HG03060 (cell line): ENCODE data around the gene L3MBTL4.
"Not testable (repeated sequence)": the region's sequence is repeated elsewhere in the genome, so short reads cannot be mapped to it uniquely, and the experiment has no call there.

Experiments
- ATAC-seq: cut with Tn5 transposase; IDR thresholded peaks from one replicate; pipeline ENCODE4 v1.9.1; 2021; ENCODE audit warnings: low read depth, moderate number of reproducible peaks; ENCODE audit not compliant: unreplicated experiment

L3MBTL4 gene

DNA sequence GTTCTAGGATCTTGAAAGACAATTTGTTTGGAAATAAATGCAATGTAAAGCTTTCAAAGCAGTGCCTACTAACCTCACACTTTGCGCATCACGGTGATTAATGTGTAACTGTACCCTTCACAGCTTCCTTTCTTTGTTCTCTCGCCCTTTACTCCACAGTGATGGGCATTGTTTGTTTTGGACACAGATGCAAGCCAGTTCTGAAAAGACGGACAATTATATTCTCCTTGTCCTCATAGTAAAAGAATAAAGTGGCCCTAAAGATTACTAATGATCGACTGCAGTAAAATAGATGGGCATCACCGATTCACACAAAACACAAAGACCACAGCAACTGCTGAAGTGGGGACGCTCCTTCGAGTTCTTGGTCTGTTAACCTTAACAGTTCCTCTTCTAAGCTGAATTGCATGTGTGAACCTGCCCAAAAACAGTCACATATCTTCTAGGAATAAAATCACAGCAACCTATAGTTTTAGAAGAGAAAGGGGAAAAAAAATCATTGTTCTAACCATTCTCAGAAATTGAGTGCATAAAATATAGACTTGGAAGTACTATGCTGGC is 7.7 kb downstream of the L3MBTL4 start:
- ATAC-seq, result no peak

DNA sequence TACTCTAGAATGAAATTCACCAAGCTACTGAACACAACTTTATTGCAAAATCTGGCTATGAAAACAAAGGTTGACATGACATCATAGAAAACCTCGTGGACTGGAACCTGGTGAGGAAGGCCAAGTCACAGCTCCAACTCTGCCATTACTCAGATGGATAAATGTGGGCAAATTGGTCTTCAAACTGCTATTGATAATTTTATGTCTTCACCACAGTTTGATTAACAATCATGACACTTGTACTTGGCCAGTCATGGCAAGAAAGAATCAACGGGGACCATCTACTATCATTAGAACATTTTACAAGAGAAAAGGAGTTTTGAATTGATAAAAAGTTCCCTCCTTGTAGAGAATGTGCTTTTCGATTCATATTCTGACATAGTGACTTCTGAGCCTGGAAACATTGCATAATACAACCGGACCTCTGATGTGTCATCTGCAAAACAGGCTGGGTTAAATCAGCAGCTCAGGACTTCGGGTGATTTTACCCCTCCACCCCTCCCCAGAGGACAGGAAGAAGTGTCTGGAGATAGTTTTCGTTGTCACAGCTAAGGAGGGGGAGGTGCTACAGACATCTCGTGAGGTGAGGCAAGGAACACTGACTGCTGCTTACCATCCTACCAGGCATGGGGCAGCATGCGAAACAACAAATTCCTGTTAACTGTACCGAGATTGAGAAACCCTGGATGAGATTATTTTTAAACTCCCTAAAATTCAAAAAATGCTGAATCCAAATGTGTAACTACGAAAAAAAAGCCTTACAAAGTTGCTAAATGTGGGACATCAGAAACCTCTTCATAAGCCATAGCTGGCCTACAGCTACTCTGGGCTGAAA is 8.4 kb downstream of the L3MBTL4 start:
- ATAC-seq, result no peak

GRCh38 chr18:6405237-6406074 is 9.3 kb downstream of the L3MBTL4 start:
- ATAC-seq, result no peak

DNA sequence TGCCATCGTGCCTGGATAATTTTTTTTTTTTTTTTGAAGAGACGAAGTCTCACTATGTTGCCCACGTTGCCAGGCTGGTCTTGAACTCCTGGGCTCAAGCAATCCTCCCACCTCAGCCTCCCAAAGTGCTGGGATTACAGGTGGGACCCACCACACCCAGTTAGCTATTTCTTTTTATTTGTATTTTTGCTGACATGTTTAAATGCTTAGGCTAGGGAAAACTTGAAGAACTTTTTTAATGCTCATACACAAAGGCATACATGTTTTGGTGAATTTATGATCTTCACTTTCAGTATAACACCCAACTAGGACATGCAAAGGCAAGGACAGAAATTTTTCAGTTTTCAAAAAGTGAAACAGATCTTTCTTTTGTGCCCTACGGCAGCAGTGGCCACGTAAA is 9.9 kb downstream of the L3MBTL4 start:
- ATAC-seq, result no peak

- ATAC-seq, result no peak
Observed at GRCh38 chr18:6401687-6402086, 13.0 kb downstream of the L3MBTL4 start.

DNA sequence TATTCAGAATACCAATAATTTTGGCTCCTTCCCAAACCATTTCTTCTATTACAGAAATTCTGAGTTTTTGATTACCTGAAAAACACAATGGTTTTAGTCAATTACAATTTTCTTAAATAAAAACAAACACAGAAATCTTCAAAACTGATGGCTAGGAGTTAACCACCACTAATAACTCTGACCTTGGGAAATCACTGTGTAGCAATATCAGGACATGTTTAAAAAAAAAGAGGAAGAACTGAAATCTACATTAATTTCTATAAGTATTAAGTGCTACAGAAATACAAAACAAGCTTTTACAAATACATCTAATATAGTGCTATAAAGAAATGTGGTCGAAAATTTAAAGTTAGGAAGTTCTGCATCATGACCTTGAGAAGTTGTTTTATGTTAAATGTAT is 14.9 kb downstream of the L3MBTL4 start:
- ATAC-seq, result no peak

DNA sequence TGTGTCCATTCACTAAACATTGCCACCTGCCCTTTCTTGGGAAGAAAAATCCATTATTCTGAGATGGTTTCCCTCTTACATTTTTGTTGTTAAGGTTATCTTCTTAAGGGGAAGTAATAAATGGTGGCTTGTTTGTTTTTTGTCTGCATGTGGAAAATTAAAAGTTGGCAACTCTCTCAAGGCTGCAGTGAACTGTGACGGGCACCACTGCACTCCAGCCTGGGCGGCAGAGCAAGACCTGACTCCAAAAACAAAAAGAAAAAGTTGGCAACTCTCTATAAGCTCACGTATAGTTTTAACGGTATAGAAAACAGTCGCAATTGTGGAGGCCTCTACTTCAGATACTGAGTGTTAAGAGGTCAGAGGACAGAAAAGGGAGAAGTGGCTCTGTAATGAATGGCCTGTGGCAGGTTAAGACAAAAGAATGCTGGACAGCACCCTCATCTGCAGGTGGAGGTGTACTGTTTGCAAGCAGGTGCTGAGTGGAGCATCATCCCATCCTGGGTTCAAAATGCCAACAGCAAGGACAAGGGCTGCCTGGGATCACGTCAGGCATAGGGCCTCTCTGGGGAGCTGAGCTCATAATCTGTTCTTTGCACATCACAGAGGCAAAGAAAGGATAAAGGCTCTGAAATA is 16.7 kb downstream of the L3MBTL4 start:
- ATAC-seq, result no peak

GRCh38 chr18:6396847-6397246 is 17.9 kb downstream of the L3MBTL4 start:
- ATAC-seq, result no peak

GRCh38 chr18:6396276-6396675 is 18.4 kb downstream of the L3MBTL4 start:
- no peak for ATAC-seq

DNA sequence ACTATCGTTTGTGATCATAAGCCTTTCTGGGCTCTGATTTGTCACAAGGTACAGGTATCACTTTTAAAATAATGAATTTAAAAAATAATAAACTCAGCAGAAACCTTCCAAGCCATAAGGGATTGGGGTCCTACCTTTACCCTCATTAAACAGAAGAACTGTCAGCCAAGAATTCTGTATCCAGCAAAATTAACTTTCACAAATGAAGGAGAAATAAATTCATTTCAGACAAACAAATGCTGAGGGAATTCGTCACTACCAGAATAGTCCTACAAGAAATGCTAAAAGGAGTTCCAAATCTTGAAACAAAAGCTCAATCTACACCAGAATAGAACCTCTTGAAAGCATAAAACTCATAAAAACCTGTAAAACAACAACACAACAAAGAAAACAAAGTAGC is 25.7 kb downstream of the L3MBTL4 start:
- ATAC-seq, result no peak

DNA sequence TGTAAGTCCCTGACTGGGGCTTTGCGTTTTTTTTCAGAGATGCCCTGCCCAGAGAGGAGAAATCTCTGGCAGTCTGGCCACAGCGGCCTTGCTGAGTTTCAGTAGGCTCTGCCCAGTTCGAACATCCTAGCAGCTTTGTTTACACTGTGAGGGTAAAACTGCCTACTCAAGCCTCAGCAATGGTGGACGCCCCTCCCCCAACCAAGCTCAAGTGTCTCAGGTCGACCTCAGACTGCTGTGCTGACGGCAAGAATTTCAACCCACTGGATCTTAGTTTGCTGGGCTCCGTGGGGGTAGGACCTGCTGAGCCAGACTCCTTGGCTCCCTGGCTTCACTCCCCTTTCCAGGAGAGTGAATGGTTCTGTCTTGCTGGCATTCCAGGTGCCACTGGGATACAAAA is 31.7 kb downstream of the L3MBTL4 start:
- no peak for ATAC-seq

GRCh38 chr18:6377473-6377872 is 37.2 kb downstream of the L3MBTL4 start:
- ATAC-seq, result not testable (repeated sequence)

GRCh38 chr18:6376433-6377229 is 38.1 kb downstream of the L3MBTL4 start:
- no peak for ATAC-seq

GRCh38 chr18:6374935-6375529 is 39.7 kb downstream of the L3MBTL4 start:
- no peak for ATAC-seq

GRCh38 chr18:6374340-6374739 is 40.4 kb downstream of the L3MBTL4 start:
- no peak for ATAC-seq

GRCh38 chr18:6373187-6373586 is 41.5 kb downstream of the L3MBTL4 start:
- no peak for ATAC-seq

GRCh38 chr18:6370886-6371635 is 43.6 kb downstream of the L3MBTL4 start:
- ATAC-seq, result no peak

- no peak for ATAC-seq
Observed at GRCh38 chr18:6370410-6370809, 44.3 kb downstream of the L3MBTL4 start.

DNA sequence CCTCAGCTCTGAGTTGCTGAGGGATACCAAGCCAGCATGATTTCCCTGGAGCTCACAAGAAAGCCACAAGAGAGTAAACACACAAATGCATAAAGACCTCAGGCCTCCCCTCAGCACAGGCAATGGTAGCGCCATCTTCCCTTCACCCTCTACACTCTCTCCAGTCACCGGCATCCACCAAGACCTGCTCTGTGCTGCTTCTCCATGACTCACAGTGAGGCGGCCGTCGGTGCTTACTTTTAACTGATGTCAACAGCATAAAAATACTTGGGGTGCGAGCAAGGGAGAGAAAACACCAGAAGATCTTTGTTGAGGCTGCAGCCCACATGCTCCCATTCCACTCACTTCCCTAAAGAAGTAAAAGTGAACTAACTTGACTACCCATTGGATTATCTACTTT is 46.7 kb downstream of the L3MBTL4 start:
- ATAC-seq, result no peak
